Measurements from ENCODE around the gene POFUT2.

DNA sequence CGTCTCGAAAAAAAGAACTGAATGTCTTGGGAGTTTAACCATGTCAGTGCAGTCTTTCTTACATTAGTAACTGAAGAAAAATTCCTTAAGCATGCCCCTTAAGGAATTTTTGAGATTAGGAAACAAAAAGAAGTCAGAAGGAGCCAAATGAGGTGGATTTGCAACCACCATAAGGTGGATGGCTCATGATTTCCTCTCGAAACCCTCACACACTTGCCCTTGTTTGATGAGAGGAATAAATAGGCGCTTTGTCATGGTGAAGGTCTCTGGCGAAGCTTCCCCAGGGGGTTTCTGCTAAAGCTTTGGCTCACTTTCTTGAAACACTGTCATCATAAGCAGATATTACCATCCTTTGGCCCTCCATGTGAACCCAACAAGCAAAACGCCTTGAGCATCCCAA, 68.2 kb downstream of the POFUT2 start:
- TF ChIP-seq, protein P1, sequence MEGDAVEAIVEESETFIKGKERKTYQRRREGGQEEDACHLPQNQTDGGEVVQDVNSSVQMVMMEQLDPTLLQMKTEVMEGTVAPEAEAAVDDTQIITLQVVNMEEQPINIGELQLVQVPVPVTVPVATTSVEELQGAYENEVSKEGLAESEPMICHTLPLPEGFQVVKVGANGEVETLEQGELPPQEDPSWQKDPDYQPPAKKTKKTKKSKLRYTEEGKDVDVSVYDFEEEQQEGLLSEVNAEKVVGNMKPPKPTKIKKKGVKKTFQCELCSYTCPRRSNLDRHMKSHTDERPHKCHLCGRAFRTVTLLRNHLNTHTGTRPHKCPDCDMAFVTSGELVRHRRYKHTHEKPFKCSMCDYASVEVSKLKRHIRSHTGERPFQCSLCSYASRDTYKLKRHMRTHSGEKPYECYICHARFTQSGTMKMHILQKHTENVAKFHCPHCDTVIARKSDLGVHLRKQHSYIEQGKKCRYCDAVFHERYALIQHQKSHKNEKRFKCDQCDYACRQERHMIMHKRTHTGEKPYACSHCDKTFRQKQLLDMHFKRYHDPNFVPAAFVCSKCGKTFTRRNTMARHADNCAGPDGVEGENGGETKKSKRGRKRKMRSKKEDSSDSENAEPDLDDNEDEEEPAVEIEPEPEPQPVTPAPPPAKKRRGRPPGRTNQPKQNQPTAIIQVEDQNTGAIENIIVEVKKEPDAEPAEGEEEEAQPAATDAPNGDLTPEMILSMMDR (IDR thresholded peaks at IDR 0.05 in 8 of 11, conservative IDR thresholded peaks at IDR 0.05 in 3 of 11): no peak
- TF ChIP-seq POLR2A (IDR thresholded peaks at IDR 0.05): no peak
- TF ChIP-seq POLR2AphosphoS5 (IDR thresholded peaks at IDR 0.05): no peak
